T-helper 1 cell treated with Interleukin-12 subunit alpha and Interleukin-12 subunit beta and Interleukin-4 antibody, amounts not matched to agents 30 ng/mL and 1 ng/mL, for 36 hours (primary cell): ENCODE results near the gene RNF8. TPM values are rescaled to one million over a fixed set of nuclear protein-coding genes. Genes with fewer than 3 reads are reported as not detected.
"Not testable (repeated sequence)": the region's sequence is repeated elsewhere in the genome, so short reads cannot be mapped to it uniquely, and the experiment has no call there.

Experiments
- intact Hi-C: fragments of 100-400 bp; cut with micrococcal nuclease; formaldehyde crosslinking; loops from one replicate; pipeline ENCODE4 v1.15.1; 2024
- total RNA-seq: library from RNA; stranded (reverse); gene quantifications from 2 replicates; pipeline ENCODE4 v1.2.3, GENCODE V29; 2022

The RNF8 gene, protein sequence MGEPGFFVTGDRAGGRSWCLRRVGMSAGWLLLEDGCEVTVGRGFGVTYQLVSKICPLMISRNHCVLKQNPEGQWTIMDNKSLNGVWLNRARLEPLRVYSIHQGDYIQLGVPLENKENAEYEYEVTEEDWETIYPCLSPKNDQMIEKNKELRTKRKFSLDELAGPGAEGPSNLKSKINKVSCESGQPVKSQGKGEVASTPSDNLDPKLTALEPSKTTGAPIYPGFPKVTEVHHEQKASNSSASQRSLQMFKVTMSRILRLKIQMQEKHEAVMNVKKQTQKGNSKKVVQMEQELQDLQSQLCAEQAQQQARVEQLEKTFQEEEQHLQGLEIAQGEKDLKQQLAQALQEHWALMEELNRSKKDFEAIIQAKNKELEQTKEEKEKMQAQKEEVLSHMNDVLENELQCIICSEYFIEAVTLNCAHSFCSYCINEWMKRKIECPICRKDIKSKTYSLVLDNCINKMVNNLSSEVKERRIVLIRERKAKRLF
- total RNA-seq = 26.1 and 27.2 TPM in 2 replicates

- intact Hi-C loops = loop anchor here (1.0 to 2.0 kb wide), 6 partner anchors 27 to 344 kb away; partner anchors contain the start of gene CMTR1
Observed at GRCh38 chr6:37353761-37354525, at the start of gene RNF8. RNF8 (plus strand) TSS chr6:37353983; CDS start chr6:37354165, 182 bp downstream.

DNA sequence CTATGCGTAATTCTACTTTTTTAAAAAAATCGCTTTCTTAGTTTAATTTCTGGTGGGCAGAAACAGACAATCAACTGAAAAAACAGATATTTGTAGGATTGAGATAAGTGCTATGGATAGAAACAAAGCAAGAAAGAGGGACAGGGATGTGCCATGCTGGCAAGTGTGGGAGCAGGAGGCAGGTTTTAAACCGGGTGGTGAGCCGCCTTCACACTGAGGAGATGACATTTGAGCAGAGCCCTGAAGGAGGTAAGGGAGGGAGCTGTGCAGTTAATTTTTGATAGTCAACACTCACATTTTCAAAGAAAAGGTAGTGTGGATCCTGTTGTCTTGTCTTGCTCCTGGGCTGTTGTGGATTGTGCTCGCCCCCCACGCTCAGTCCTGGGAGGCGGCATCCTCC lies 49.0 kb upstream of the RNF8 start:
- intact Hi-C loops = loop anchor here (1.0 kb wide), 1 partner anchor 286 kb away; no protein-coding TSS in a partner anchor

DNA sequence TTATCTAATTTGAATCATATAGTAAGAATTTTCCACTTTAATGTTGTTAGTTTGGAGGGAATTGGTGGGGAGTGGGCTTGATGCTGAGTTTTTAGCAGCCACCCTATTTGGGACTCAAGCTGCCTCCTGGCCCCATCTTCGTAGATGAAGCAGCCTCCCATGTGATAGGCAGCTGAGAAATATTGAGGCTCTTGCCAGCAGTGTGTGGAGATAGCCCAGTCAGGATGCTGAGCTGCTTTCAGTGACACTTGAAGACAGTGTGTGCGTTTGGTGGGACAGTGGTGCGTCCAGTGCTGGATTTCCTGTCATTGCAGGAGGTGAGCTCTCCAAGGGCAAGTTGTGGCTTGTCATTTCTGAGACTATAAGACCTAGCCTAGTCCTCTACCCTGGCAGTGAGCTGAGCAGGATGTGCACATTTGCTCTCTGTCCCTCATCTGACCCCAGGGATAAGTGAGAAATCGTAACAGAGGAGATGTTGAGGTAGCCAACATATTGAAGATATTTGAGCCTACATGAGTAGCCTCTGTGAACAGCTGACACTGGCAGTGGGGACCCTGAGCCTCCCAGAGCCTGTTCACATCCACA lies 47.9 kb upstream of the RNF8 start:
- intact Hi-C loops = no loop called here

GRCh38 chr6:37306624-37307222 lies 47.1 kb upstream of the RNF8 start:
- intact Hi-C loops = no loop called here

- intact Hi-C loops = not testable (repeated sequence)
Observed at GRCh38 chr6:37307484-37307883, 46.3 kb upstream of the RNF8 start.

DNA sequence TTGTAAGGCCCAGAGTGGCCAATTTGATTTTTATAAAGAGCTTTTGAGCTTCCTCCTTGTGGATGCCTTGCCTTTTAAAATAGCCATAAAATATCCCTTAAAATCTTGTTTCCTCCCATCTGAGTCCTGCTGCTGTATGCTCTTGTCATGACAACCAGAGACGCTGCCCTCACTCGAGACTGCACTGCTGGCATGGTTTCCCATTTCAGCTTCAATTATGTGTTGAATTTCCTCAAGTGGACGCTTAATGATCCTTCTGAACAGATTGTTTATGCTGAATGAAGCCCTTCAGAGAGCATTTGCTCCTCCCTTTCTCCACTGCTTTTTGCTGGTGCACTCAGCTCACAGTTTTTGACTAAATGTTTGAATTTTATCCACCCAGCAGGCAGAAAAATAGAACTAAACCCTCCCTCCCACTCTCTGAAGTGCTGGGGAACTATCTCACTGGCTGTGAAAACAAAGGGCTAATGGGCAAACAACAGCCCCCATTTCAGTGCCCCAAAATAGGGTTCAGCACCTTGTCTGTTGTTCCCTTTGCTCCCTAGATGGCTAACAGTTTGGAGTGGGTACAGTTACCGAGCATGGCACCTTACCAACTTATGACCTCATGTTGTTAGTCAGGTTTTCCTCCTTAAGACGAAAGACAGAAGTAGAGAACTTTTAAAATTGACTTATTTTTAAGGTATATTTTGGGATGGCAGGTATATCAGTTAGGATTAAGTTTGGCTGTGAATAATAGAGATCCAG lies 45.5 kb upstream of the RNF8 start:
- intact Hi-C loops = no loop called here

DNA sequence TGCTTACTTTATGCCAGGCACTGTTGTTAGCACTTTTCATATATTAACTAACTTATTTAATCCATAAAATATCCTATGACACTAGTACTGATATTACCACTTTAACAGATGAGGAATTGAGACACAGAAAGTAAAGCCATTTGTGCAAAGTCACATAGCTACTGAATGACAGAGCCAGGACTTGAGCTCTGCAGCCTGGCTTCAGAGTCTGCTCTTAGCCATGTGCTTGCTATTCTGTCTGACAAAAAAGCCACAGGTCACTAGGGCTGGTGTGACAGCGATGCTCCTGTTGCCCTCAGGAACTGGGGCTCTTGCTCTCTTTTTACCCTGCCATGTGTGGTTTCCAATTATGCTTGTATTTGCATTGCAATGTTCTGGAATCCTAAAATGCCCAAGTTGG lies 44.7 kb upstream of the RNF8 start:
- intact Hi-C loops = no loop called here

DNA sequence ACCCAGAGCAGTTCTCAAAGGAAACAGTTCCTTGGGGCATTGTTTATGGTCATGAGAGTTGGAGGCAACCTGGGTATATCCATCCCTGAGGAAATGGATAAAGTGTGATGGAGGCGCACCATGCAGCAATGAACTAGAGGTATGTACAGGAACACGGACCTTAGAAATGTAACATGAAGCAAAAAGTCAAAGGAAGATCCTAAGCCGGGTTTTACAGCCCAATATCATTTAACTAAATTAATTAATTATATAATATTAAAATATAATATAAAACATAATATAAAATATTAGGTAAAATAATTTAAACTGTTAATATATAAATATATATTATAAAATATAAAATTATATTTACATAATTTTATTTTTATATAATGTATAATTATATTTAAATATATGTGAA lies 44.1 kb upstream of the RNF8 start:
- intact Hi-C loops = no loop called here

DNA sequence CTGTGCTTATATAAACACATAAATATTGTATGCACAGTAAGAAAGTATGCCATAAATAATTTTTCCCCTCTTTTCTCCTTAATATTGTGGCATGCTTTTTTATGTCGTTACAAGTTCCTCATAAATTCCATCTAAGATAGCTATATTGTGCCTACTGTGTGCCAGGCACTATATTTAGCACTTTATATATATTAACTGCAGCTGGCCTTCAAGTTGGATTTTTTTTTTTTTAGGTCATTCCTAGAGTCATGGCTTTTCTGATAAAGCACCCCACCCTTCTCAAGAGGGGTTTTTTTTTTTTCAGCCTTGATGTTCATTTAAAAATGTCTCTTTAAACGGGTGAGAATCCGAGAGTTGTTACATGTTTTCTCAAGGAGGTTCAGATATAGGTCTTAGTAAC lies 42.8 kb upstream of the RNF8 start:
- intact Hi-C loops = no loop called here

- intact Hi-C loops = no loop called here
Observed at GRCh38 chr6:37311741-37312473, 41.9 kb upstream of the RNF8 start.

DNA sequence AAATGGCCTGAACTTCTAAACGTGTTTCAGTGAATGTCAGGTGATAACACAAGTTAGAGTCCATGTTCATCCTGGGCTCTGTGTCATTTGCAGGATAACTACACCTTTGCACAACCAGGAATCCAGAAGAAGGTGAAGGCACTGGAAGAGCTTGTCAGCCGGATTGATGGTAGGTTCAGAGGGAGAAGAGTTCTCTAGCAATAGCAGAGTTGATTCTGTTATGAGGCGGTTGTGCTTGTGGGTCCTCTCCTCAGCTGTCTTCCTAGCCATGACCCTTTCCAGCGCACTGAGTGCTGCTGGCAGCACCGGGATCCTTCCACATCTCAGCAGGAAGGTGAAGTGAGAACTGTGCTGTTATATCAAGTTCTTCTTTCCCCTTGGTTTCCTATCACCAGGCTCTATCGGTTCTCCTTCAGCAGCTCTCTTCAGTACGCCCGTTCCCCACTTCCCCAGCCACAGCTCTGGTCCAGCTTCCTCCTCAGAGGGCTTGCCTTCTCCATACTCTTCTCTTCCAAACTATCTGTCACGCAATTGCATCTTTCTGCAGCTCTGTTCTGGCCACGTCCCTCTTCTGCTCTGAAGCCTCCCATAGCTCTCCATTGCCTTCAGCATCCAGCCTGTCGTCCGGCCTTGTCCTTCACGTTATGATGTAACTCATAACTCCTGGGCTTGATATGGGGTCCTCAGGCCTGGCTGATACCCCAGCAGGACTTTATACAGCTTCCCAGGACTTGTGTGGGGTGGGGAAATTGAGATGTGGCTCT lies 39.9 kb upstream of the RNF8 start:
- intact Hi-C loops = loop anchor here (2.0 kb wide), 1 partner anchor 91 kb away; no protein-coding TSS in a partner anchor

DNA sequence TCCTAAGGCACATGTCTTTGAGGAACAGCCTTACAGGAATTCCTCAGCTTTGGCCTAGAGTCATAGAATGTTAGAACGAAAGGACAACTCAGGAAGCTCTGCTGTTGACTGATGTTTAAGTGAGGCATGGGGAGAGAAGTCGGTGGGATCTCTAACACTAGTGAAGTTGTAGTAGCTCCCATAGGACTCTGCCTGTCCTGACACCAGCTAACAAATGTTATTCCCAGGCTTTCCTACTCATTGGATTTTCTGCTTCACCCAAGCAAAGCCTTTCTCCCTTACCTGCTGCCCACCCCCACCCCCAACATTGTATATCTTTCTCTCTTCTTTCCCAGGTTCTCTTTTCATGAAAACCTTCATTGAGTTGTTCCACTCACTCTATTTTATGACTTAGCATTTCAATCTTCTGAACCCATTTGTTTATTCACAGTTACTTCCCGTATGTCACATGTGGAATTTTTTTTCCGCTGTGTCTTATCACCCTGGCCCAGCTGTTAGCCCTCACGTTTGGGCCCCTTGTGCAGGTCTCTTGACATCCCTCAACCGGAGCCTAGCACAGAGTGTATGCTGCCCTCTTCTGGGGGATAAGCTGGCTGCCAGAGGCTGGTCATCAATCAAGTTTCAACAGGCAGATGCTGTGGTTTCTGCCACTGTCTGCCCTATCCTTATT lies 39.2 kb upstream of the RNF8 start:
- intact Hi-C loops = loop anchor here (1.0 to 2.0 kb wide), 4 partner anchors 92 to 548 kb away; no protein-coding TSS in a partner anchor

DNA sequence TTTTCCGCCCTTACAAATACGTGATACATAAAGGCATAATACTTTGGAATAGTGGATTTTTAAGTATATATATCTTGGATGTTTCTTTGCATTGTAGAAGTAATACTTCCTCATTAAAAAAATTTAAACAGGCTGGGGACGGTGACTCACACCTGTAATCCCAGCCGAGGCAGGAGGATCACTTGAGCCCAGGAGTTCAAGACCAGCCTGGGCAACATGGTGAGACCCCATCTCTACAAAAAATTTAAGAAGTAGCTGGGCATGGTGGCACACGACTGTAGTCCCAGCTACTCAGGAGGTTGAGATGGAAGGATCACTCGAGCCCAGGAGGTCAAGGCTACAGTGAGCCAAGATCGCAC lies 38.6 kb upstream of the RNF8 start:
- intact Hi-C loops = loop anchor here (1.0 to 2.0 kb wide), 4 partner anchors 92 to 549 kb away; no protein-coding TSS in a partner anchor

- intact Hi-C loops = no loop called here
Observed at GRCh38 chr6:37316071-37316470, 37.7 kb upstream of the RNF8 start.

GRCh38 chr6:37317312-37318038 lies 36.3 kb upstream of the RNF8 start:
- intact Hi-C loops = no loop called here

GRCh38 chr6:37319156-37319555 lies 34.6 kb upstream of the RNF8 start:
- intact Hi-C loops = no loop called here

- intact Hi-C loops = no loop called here
Observed at GRCh38 chr6:37319856-37320480, 33.8 kb upstream of the RNF8 start.
